ENCODE data around the gene SESN2. TPM values are rescaled to one million over a fixed set of nuclear protein-coding genes. Genes with fewer than 3 reads are reported as not detected.

SESN2 gene
- total and polyA plus RNA-seq, 10 of the 15 experiments (the other 5 are each of a cell fraction or from before 2014, with no cell fraction given), result 1.5 to 40.9 (median 17.8) TPM

GRCh38 chr1:28233264-28233606, 26.1 kb upstream of the SESN2 start:
- CTCF ChIA-PET, result interaction anchor here (1.0 kb wide), 1 partner anchor 129 kb away, joined by 3 read pairs; no protein-coding TSS in a partner anchor
- RAD21 ChIA-PET (ENCODE audit: unreplicated experiment), result interaction anchor here (4.7 kb wide), 1 partner anchor 12 kb away, joined by 54 read pairs; no protein-coding TSS in a partner anchor
- TF ChIP-seq STAT3 (IDR thresholded peaks at IDR 0.05; ENCODE audit: low read depth, low read length) (no peak), NR2C2 (IDR thresholded peaks at IDR 0.05; ENCODE audit: borderline replicate concordance, control insufficient read depth, insufficient read length, low read depth) (no peak), ETV6 (conservative IDR thresholded peaks at IDR 0.05 in 1 of 2, IDR thresholded peaks at IDR 0.05 in 1 of 2; ENCODE audit: borderline replicate concordance in 1 of 2, low read depth in 1 of 2) (no peak), IKZF2 (IDR thresholded peaks at IDR 0.05) (no peak), RAD21 (IDR thresholded peaks at IDR 0.05; ENCODE audit: insufficient read depth, low read depth, low read length) (no peak), CBFB (IDR thresholded peaks at IDR 0.05; ENCODE audit: low read depth) (no peak), EP300 (IDR thresholded peaks at IDR 0.05; ENCODE audit: borderline replicate concordance in 1 of 2, control insufficient read depth in 1 of 2, low read depth in 2 of 2, low read length in 2 of 2) (no peak), POLR2AphosphoS5 (IDR thresholded peaks at IDR 0.05; ENCODE audit: low read length) (no peak), EGR1 (IDR thresholded peaks at IDR 0.05; ENCODE audit: borderline replicate concordance in 1 of 2, low read depth in 2 of 2, low read length in 2 of 2) (no peak)
- DNase-seq (ENCODE audit: low read depth, low spot score), result no peak
- 68% methylated on average over 14 of the region's 14 CpGs for WGBS (ENCODE audit: insufficient coverage, insufficient replicate concordance, low lambda C conversion rate, missing lambda C conversion rate)
- Histone ChIP-seq H3K9me3 (replicated peaks; ENCODE audit: control insufficient read depth, insufficient read depth, low read length) (no peaks in the 10 kb centered on the region), H3K79me2 (ENCODE audit: control insufficient read depth, insufficient read depth, low read length) (peaks cover 54% of the 10 kb centered on the region), H2AFZ (ENCODE audit: control insufficient read depth, low read depth, low read length) (no peak overlapping the region; the same call in 1 of the 2 replicates), H3K27me3 (replicated peaks in 1 of 2; ENCODE audit: control insufficient read depth in 2 of 2, insufficient read depth in 2 of 2, low read length in 1 of 2) (no peaks in the 10 kb centered on the region), H4K20me1 (ENCODE audit: control insufficient read depth, insufficient read depth) (no peaks in the 10 kb centered on the region), H3K4me1 (ENCODE audit: control insufficient read depth, insufficient read depth, low read length) (no peaks in the 10 kb centered on the region), H3K36me3 (ENCODE audit: control insufficient read depth in 2 of 2, insufficient read depth in 2 of 2, low read length in 1 of 2) (peaks cover 0 to 3% of the 10 kb centered on the region in 2 experiments; a peak in 2 of 4 replicates), H3K9ac (ENCODE audit: control insufficient read depth, insufficient read depth, low read length) (no peak overlapping the region; the same call in 1 of the 2 replicates), H3K4me3 (no peak overlapping the region), H3K4me2 (ENCODE audit: control insufficient read depth, insufficient read depth) (peak overlapping the region; percentile 18; the same call in 1 of the 2 replicates), H3K27ac (ENCODE audit: control insufficient read depth, insufficient read depth) (no peak overlapping the region)
- FAIRE-seq, result no peak
- SMC1A ChIA-PET (ENCODE audit: uncharacterized antibody, unreplicated experiment), result interaction anchor here (6.6 kb wide), 1 partner anchor 13 kb away, joined by 84 read pairs; no protein-coding TSS in a partner anchor
- intact Hi-C loops (cut with micrococcal nuclease; ENCODE audit: unreplicated experiment), result no loop called here
- ATAC-seq, result no peak
- BruUV-seq (replicated peaks), result no TSS peak
- POLR2A ChIA-PET, result interaction anchor here (1.5 kb wide), 1 partner anchor 56 kb away, joined by 3 read pairs; no protein-coding TSS in a partner anchor
- in situ Hi-C loops (cut with MboI), result no loop called here

Data from GM12878 (cell line).